Hindlimb muscle (tissue), 1 donor: ENCODE measurements around the gene MYOM3. TPM values are rescaled to one million over a fixed set of nuclear protein-coding genes. Genes with fewer than 3 reads are reported as not detected.

Experiments
- DNase-seq: peaks from one replicate; pipeline ENCODE4 v3.0.0-alpha.2; 2013
- polyA plus RNA-seq: library from polyadenylated mRNA; unstranded; fragments of 120-200 nt; gene quantifications from one replicate; pipeline ENCODE4 v1.2.1, GENCODE V29; 2013; ENCODE audit not compliant: insufficient read length

The MYOM3 gene
- polyA plus RNA-seq, 1 donor, result 458 TPM

DNA sequence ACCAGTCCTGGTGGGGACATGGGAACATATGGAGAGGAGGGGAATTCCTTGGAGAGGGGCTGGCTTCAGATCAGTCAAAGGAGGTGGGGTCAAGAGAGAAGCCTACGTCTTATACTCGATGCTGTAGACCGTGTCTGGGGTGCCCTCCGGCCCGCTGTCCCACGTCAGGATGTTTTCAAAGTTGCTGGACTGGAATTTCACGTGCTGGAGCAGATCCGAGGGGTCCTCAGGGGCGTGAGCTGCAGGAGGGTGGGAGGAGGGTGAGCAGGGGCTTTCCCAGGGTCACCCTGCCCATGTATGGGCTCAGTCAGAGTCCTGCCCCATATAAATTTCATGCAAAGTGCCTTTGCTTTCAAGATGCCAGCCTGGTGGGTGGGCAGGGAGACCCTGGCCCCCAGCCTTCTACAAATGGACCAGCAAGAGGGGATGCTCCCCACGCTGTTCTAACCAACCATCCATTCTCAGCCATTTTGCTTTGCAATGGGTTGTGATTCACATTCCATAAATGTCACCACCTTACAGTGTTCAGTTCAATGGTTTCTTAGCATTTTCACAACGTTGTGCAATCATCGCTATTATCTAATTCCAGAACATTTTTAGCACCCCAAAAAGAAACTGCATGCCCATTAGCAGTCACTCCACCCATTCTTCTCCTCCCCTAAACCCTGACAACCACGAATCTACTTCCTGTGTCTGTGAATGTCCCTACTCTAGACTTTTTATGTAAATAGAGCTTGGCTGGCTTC lies 26.7 kb upstream of the MYOM3 start:
- DNase-seq, result no peak

DNA sequence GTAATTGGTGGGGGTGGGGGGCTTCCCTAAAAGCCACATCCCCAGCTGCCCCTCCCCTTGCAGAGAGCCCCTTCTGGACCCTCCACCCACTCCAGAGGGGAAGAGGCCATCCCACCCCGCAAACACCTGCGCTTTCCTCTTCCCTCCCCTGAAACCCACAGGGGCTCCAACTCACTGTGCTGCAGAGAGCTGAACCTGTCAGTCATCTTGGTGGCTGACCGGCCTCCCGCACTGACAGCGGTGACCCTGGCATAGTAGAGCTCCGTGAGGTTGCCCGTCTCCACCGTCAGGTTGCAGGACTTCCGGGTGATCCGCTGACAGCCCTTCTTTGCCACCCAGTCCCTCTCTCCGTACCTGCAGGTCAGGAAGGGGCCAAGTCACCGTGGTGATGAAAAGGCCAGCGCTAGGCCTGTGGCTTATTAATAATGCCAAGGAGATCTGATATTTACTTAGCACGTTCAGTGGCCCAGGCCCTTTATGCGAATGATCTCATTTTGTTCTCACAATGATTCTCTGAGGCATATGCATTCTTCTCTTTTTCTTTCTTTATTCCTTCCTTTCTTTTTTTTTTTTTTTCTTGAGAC lies 25.1 kb upstream of the MYOM3 start:
- no peak for DNase-seq

DNA sequence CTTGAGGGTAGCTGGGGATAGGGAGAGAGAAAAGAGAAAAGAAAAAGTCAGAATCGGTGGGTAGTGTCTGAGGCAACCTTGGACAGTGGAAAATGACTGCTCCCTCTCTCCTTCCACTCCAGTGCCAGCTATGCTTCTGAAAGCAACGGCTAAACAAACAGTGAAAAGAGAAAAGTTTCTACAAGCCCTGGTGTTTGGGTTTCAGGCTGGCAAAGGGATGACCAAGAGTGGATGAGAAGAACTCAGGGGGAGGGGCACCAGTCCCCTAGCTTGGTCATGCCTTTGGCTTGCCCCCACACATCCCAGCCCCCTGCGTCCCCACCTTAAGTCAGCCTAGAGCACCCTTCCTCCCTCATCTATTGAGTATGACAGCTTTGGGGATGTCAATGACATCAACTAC lies 22.4 kb upstream of the MYOM3 start:
- DNase-seq, result no peak

- no peak for DNase-seq
Measured at GRCh38 chr1:24133819-24134218, 21.9 kb upstream of the MYOM3 start.

GRCh38 chr1:24130385-24130784 lies 18.4 kb upstream of the MYOM3 start:
- no peak for DNase-seq

GRCh38 chr1:24127801-24128363 lies 15.9 kb upstream of the MYOM3 start:
- no peak for DNase-seq

DNA sequence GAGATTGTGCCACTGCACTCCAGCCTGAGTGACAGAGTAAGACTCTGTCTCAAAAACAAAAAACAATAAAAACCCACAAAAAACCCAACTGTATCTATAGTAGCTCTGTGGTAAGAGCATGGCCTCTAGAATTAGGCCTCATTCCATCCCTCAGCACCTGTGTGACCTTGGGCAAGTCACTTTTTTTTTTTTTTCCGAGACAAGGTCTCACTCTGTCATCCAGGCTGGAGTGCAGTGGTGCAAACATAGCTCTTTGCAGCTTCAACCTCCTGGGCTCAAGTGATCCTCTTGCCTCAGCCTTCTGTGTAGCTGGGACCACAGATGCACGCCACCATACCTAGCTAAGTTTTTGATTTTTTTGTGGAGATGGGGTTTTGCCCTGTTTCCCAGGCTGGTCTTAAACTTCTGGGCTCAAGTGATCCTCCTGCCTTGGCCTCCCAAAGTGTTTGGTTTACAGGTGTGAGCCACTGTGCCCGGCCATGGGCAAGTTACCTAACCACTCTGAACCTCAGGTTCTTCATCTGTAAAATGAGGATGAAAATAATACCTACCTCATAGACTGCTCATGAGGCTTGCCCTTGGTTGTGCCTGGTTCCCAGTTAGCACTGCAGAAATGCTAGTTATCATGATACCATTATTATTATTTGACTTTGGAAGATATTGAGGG lies 15.3 kb upstream of the MYOM3 start:
- DNase-seq, result no peak

- DNase-seq, result no peak
Measured at GRCh38 chr1:24126672-24127023, 14.7 kb upstream of the MYOM3 start.

GRCh38 chr1:24126018-24126671 lies 14.2 kb upstream of the MYOM3 start:
- DNase-seq, result no peak

DNA sequence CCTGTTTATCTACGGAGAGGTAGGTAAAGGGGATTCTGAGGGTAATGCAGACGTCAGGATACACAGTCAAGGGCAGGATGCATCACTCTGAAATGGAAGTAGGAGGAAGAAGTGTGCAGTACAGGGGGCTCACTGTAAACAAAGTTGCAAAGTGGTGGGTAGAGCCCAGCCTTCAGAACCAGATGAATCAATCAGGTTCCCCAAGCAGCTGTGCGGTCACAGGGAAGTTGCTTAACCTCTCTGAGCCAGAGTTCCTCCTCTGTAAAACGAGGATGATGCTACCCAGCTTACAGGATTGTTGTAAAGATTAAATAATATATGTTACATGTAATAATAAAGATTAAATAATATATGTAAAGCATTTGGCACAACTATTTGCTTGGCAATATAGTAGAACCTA lies 13.5 kb upstream of the MYOM3 start:
- DNase-seq, result no peak

DNA sequence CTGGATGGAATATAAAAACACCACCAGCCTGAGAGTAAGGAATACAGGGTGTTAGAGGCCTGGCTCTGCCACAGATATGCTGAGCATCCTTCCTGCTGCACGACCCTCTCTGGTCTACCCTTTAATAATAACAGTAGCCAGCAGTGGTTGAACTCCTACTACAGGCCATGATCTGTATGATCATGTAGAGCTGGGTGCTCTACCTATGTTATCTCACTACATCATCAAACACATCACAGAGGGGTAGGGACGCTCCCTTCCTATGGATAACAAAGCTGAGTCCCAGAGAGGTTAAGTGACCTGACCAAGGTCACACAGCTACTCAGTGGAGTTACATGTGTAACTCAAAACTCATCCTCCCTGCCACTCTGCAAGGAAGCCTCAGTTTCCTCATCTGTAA lies 13.0 kb upstream of the MYOM3 start:
- DNase-seq, result no peak

DNA sequence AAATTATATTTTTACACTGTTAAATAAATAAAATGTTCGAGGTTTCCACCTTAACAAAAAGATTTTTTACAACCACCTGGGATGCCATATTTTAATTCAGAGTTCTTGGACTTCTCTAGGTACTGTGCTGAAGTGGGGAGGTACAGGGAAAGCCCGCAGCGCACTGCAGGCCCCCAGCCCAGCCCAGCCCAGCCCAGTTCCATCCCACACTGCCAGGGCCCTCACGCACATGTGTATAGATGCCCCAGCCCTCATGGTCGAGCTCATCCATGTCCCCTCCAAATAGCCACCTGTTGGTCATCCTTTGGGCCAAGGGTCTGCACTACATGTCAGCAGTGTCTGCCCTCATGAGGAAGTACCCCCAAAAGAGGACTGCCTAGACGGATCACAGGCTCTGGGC lies 11.7 kb upstream of the MYOM3 start:
- no peak for DNase-seq

DNA sequence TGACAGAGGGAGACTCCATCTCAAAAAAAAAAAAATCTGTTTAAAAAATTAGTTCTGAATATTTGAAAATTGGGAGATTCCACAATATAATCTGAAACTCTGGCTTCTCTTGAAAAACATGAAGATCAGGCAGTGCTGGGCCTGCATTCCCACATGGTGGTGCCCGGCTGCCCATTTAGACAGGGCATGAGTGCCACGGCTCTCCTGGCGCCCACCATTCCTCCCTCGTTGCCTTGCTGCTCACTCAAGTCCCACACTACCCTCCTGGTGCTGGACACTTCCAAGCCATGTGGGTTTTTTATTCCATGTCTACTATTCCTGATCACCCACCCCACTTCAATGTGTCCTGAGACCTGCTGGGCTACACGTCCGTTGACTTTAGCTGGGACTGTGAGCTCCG lies 10.8 kb upstream of the MYOM3 start:
- no peak for DNase-seq

GRCh38 chr1:24121406-24121805 lies 9.5 kb upstream of the MYOM3 start:
- DNase-seq, result no peak

DNA sequence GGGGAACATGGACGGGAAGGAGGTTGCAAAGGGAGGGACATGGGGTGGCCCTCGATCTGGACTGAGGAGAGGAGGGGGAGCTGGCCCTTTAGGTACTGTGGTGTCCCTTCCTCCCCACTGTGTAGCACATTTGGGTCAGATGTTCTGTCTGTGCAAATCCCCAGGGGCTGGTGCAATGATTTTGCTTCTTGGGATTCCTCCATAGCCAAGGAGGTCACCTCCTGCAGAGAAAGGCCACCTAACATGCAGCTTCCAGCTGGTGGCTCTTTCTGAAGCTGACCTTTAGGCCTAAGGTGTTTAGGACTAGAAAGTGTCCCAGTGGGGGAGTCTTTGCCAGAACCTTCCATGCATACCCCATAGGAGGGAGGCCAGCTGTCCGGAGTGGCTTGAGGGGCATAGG lies 9.0 kb upstream of the MYOM3 start:
- DNase-seq, result no peak

GRCh38 chr1:24119859-24120756 lies 8.2 kb upstream of the MYOM3 start:
- no peak for DNase-seq

DNA sequence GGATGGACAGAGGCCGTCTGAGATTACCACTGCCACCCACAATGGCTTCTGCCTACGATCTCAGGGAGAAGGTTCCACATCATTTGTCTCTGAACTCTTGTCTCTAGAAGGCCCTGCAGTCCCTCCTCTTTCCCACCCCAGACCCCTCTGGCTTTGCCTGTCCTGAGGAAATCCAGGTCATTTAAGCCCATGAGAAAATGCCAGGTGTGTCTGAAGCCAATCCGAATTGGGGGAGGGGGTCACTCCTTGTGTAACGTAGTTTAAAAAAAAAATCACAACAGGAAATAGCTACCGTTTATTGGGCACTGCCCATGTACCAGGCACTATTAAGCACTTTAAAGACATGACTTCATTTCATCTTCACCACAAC lies 7.5 kb upstream of the MYOM3 start:
- no peak for DNase-seq

DNA sequence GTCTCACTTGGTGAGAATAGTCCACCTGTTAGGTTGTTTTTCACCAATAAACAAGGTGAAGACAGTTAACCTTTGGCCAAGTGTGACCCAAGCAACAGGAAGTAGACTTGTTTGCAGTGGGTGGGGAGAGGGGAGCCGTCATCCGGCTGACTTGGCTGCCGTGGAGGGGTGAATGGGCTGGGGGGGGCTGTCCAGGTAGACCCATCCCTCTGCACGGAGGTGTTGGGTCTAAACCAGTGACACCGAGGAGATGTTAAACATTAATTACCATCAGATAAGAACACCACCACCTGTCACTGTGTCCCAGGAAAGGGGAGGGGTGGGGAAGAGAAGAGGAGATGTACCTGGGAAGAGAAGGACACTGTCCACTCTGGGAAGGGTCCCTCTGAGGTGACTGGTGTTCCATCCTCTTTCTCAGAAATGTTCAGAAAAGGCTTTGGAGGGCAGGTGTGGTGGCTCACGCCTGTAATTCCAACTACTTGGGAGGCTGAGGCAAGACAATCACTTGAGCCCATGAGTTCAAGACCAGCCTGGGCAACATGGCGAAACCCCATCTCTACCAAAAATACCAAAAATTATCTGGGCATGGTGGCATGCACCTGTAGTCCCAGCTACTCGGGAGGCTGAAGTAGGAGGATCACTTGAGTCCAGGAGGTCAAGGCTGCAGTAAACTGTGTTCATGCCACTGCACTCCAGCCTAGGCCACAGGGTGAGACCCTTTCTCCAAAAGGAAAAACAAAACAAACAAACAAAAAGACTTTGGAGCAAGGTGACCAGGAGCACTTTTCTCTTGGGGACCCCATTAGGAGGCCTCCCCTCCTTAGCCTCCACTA lies 6.7 kb upstream of the MYOM3 start:
- DNase-seq, result no peak

GRCh38 chr1:24117722-24118409 lies 5.9 kb upstream of the MYOM3 start:
- DNase-seq, result no peak

GRCh38 chr1:24117132-24117531 lies 5.2 kb upstream of the MYOM3 start:
- no peak for DNase-seq

GRCh38 chr1:24114753-24115152 lies 2.8 kb upstream of the MYOM3 start:
- DNase-seq, result no peak
